ENCODE data around the gene VTN.
A peak's percentile ranks its signal among the peaks of the same experiment; 100 is the strongest.
"Not testable (repeated sequence)": the region's sequence is repeated elsewhere in the genome, so short reads cannot be mapped to it uniquely, and the experiment has no call there.

Gene VTN

DNA sequence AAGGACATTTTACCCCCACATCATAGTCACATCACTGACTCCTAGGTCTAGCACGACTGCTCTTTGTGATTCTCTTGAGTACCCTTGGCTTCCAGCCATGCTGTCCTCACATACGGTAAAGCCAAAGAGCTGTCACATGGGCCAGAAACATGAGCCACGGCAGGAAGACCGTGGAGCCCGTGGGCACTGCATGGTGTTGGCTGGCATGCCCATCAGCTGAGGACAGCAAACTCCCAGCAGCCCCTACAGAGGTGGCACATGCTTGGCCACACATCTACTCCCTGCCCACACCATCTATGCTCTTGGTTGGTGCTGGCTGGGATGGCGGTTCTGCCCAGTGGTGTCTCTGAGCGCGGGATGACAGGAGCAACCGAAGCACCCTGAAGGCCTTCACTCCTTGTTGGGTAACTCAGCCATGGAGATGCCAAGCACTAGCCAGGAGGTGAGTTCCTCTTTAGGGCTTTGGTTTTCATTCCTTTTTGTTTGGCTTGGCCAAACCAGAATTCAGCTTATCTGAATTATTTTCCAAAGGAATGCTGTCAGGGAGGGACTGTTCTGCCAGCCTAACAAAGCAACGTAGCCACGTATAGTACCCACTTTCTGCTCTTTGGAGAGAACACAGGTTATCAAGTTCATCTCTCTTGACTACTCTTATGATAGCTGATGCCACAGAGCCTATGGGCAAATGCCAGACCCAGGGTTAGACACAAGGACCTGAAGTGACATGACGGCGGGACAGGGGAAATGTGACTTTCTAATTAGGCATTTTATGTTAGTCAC is 24.5 kb downstream of the VTN start:
- peaks cover 0 to 27% (median 7%) of the 10 kb centered on the region in 5 donors for H3K4me1 ChIP-seq (ENCODE audit: control insufficient read depth in 5 of 5, insufficient read depth in 5 of 5, low read length in 5 of 5)
- H3K27ac ChIP-seq (ENCODE audit: low read depth, low read length): no peak overlapping the region
- no peaks in the 10 kb centered on the region for H3K9me3 ChIP-seq (ENCODE audit: control insufficient read depth in 5 of 5, low read length in 5 of 5)
- no peak overlapping the region for H3K4me3 ChIP-seq (ENCODE audit: low read depth in 1 of 5, low read length in 5 of 5)
- H3K36me3 ChIP-seq (ENCODE audit: control insufficient read depth in 5 of 5, insufficient read depth in 5 of 5, low read length in 5 of 5): peaks cover 0 to 99% (median 93%) of the 10 kb centered on the region in 5 donors
- H3K27me3 ChIP-seq (ENCODE audit: control insufficient read depth in 5 of 5, insufficient read depth in 4 of 5, low read length in 5 of 5): no peaks in the 10 kb centered on the region
- no peak overlapping the region for H3K9ac ChIP-seq (ENCODE audit: low read length in 5 of 5)

DNA sequence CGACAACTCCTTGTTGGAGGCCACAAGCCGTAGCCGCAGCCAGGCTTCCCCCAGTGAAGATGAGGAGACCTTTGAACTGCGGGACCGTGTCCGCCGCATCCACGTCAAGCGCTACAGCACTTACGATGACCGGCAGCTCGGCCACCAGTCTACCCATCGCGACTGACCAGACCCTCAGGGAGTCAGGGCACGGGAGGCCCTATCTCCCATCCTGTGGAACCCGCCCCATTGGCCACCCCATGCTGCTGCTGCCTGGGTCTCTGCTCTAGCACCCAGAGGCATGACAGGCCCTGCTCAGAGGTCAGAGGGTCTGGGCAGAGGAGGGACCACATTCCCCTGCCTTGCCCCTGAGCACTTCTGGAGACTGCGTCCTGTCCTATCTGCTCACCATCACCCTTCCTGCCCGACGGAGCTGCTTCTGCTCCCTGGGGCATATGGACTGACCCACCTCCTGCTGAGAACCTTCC is 25.6 kb downstream of the VTN start:
- Histone ChIP-seq H3K4me3 (ENCODE audit: low read depth in 1 of 5, low read length in 5 of 5) (no peak overlapping the region), H3K27ac (ENCODE audit: low read depth, low read length) (no peak overlapping the region), H3K9ac (ENCODE audit: low read length in 5 of 5) (no peak overlapping the region), H3K4me1 (ENCODE audit: control insufficient read depth in 5 of 5, insufficient read depth in 5 of 5, low read length in 5 of 5) (peaks cover 0 to 31% (median 7%) of the 10 kb centered on the region in 5 donors), H3K36me3 (ENCODE audit: control insufficient read depth in 5 of 5, insufficient read depth in 5 of 5, low read length in 5 of 5) (peaks cover 0 to 99% (median 93%) of the 10 kb centered on the region in 5 donors), H3K27me3 (ENCODE audit: control insufficient read depth in 5 of 5, insufficient read depth in 4 of 5, low read length in 5 of 5) (no peaks in the 10 kb centered on the region), H3K9me3 (ENCODE audit: control insufficient read depth in 5 of 5, low read length in 5 of 5) (no peaks in the 10 kb centered on the region)

DNA sequence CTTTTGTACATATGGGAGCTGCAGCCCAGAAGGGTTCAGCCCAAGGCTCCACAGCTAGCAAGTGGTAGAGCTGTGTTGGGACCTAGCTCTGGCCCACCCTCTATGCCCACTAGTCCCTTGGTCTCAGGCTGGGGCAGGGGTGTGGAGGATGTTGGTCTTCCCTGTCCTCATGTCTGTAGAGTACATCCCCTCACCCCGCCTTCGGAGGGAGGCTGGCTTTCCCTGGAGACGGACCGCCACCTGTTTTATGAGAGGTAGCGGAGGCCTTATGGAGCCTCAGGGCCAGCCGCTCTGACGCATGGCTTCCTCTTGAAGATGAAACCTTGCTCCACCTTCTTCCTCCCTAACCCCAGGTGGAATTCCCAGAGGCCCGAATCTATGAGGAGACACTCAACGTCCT is 26.1 kb downstream of the VTN start:
- Histone ChIP-seq H3K27ac (ENCODE audit: low read depth, low read length) (no peak overlapping the region), H3K36me3 (ENCODE audit: control insufficient read depth in 5 of 5, insufficient read depth in 5 of 5, low read length in 5 of 5) (peaks cover 0 to 98% (median 93%) of the 10 kb centered on the region in 5 donors), H3K9ac (ENCODE audit: low read length in 5 of 5) (no peak overlapping the region), H3K9me3 (ENCODE audit: control insufficient read depth in 5 of 5, low read length in 5 of 5) (no peaks in the 10 kb centered on the region), H3K27me3 (ENCODE audit: control insufficient read depth in 5 of 5, insufficient read depth in 4 of 5, low read length in 5 of 5) (no peaks in the 10 kb centered on the region), H3K4me1 (ENCODE audit: control insufficient read depth in 5 of 5, insufficient read depth in 5 of 5, low read length in 5 of 5) (peaks cover 0 to 35% (median 7%) of the 10 kb centered on the region in 5 donors), H3K4me3 (ENCODE audit: low read depth in 1 of 5, low read length in 5 of 5) (no peak overlapping the region)

DNA sequence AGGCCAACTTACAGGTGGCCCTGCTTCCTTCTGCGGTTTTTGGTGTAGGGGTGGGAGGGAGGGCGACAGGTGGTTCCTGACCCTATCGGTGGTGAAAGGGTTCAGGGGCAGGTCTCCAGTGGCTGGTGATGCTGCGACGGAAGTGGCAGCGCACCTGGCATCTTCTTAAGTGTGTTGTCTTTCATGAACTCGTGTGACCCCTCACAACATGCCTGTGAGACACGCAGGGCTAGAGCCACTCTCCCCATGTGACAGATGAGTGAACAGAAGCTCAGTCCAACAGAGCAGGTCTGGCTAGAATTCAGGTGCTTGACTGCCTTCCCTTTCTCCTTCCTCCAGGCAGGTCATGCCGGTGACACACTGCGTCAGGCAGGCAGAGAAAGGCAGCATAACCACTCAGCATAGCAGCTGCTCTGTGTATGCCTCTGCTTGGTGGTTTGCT is 26.6 kb downstream of the VTN start:
- Histone ChIP-seq H3K9me3 (ENCODE audit: control insufficient read depth in 5 of 5, low read length in 5 of 5) (no peaks in the 10 kb centered on the region), H3K4me1 (ENCODE audit: control insufficient read depth in 5 of 5, insufficient read depth in 5 of 5, low read length in 5 of 5) (peaks cover 0 to 36% (median 7%) of the 10 kb centered on the region in 5 donors), H3K9ac (ENCODE audit: low read length in 5 of 5) (no peak overlapping the region), H3K4me3 (ENCODE audit: low read depth in 1 of 5, low read length in 5 of 5) (no peak overlapping the region), H3K27me3 (ENCODE audit: control insufficient read depth in 5 of 5, insufficient read depth in 4 of 5, low read length in 5 of 5) (no peaks in the 10 kb centered on the region), H3K27ac (ENCODE audit: low read depth, low read length) (no peak overlapping the region), H3K36me3 (ENCODE audit: control insufficient read depth in 5 of 5, insufficient read depth in 5 of 5, low read length in 5 of 5) (peaks cover 0 to 93% (median 88%) of the 10 kb centered on the region in 5 donors)

DNA sequence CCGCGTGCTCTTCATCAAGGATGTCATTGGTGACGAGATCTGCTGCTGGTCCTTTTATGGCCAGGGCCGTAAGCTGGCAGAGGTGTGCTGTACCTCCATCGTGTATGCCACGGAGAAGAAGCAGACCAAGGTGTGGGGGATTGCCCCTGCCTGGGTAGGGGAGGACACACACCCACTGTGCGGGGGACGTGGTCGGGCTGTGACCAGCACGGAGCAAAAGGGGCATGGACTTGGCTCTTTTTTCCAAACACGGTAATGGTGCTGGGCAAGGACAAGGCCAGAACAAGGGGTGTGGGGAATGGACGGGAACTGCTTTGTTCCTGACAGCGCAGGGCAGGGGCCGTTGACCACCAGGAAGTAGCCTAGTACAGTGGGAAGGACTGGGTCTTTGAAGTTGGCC is 27.8 kb downstream of the VTN start:
- Histone ChIP-seq H3K4me3 (ENCODE audit: low read depth in 1 of 5, low read length in 5 of 5) (no peak overlapping the region), H3K4me1 (ENCODE audit: control insufficient read depth in 5 of 5, insufficient read depth in 5 of 5, low read length in 5 of 5) (peaks cover 2 to 44% (median 10%) of the 10 kb centered on the region in 5 donors), H3K9me3 (ENCODE audit: control insufficient read depth in 5 of 5, low read length in 5 of 5) (no peaks in the 10 kb centered on the region), H3K27ac (ENCODE audit: low read depth, low read length) (no peak overlapping the region), H3K27me3 (ENCODE audit: control insufficient read depth in 5 of 5, insufficient read depth in 4 of 5, low read length in 5 of 5) (no peaks in the 10 kb centered on the region), H3K36me3 (ENCODE audit: control insufficient read depth in 5 of 5, insufficient read depth in 5 of 5, low read length in 5 of 5) (peaks cover 0 to 81% (median 76%) of the 10 kb centered on the region in 5 donors), H3K9ac (ENCODE audit: low read length in 5 of 5) (no peak overlapping the region)

DNA sequence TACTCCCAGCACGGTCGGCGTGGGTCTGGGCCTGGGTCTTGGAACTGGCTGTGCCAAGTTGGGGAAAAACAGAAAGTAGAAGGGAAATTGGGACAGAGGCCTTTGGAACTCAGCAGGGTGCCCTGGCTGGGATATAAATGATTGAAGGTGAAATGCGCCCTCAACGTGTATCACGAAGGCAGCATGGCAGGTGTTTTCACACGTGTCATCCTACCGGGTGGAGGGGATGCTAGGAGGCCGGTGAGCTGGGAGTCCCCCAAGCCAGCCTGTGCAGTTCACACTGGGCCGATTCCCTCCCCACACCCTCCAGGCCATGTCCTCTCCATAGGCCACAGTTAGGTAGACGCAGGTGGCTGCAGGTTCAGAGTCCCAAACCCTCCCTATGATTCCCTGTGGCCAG is 28.6 kb downstream of the VTN start:
- H3K9ac ChIP-seq (ENCODE audit: low read length in 5 of 5): no peak overlapping the region
- peaks cover 7 to 47% (median 17%) of the 10 kb centered on the region in 5 donors for H3K4me1 ChIP-seq (ENCODE audit: control insufficient read depth in 5 of 5, insufficient read depth in 5 of 5, low read length in 5 of 5)
- no peak overlapping the region for H3K4me3 ChIP-seq (ENCODE audit: low read depth in 1 of 5, low read length in 5 of 5)
- H3K27ac ChIP-seq (ENCODE audit: low read depth, low read length): no peak overlapping the region
- H3K36me3 ChIP-seq (ENCODE audit: control insufficient read depth in 5 of 5, insufficient read depth in 5 of 5, low read length in 5 of 5): peaks cover 0 to 73% (median 69%) of the 10 kb centered on the region in 5 donors
- no peaks in the 10 kb centered on the region for H3K9me3 ChIP-seq (ENCODE audit: control insufficient read depth in 5 of 5, low read length in 5 of 5)
- H3K27me3 ChIP-seq (ENCODE audit: control insufficient read depth in 5 of 5, insufficient read depth in 4 of 5, low read length in 5 of 5): no peaks in the 10 kb centered on the region

DNA sequence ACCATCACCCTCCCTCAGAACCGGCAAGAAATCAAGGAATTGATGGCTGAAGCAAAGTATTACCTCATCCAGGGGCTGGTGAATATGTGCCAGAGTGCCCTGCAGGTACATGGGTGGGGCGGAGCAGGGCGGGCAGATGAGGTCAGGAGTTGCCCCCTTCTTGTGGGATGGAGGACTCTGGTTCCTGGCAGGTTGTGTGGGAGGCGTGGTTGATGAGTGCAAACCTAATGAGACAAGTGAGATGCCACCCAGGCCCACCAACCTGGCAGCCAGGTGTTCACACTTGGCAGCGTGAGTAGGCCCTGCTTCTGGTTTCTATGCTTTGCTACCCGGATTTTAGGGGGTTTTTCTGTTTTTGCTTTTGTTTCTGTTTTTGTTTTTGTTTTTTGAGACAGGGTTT is 29.7 kb downstream of the VTN start:
- no peak overlapping the region for H3K4me3 ChIP-seq (ENCODE audit: low read depth in 1 of 5, low read length in 5 of 5)
- H3K27me3 ChIP-seq (ENCODE audit: control insufficient read depth in 5 of 5, insufficient read depth in 4 of 5, low read length in 5 of 5): no peaks in the 10 kb centered on the region
- H3K9ac ChIP-seq (ENCODE audit: low read length in 5 of 5): no peak overlapping the region
- no peak overlapping the region for H3K27ac ChIP-seq (ENCODE audit: low read depth, low read length)
- H3K4me1 ChIP-seq (ENCODE audit: control insufficient read depth in 5 of 5, insufficient read depth in 5 of 5, low read length in 5 of 5): peaks cover 10 to 53% (median 22%) of the 10 kb centered on the region in 5 donors
- H3K36me3 ChIP-seq (ENCODE audit: control insufficient read depth in 5 of 5, insufficient read depth in 5 of 5, low read length in 5 of 5): peaks cover 0 to 62% (median 59%) of the 10 kb centered on the region in 5 donors
- H3K9me3 ChIP-seq (ENCODE audit: control insufficient read depth in 5 of 5, low read length in 5 of 5): no peaks in the 10 kb centered on the region

DNA sequence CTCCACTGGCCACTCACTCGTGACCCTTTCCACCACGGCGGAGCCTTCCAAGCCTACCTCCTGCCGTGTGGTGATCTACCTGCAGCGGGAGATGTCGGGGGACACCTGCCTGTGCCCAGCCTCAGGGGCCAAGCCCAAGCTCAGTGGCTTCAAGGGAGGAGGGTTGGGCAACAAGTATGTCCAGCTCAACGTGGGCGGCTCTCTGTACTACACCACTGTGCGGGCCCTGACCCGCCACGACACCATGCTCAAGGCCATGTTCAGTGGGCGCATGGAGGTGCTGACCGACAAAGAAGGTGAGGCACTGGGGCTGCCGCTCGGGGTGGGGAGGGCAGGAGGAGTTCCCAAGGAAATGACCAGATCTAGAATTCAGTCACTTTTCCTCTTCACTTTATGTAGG is 30.7 kb downstream of the VTN start:
- Histone ChIP-seq H3K9ac (ENCODE audit: low read length in 5 of 5) (no peak overlapping the region), H3K27me3 (ENCODE audit: control insufficient read depth in 5 of 5, insufficient read depth in 4 of 5, low read length in 5 of 5) (no peaks in the 10 kb centered on the region), H3K36me3 (ENCODE audit: control insufficient read depth in 5 of 5, insufficient read depth in 5 of 5, low read length in 5 of 5) (peaks cover 0 to 53% (median 51%) of the 10 kb centered on the region in 5 donors), H3K4me1 (ENCODE audit: control insufficient read depth in 5 of 5, insufficient read depth in 5 of 5, low read length in 5 of 5) (peaks cover 15 to 51% (median 25%) of the 10 kb centered on the region in 5 donors), H3K27ac (ENCODE audit: low read depth, low read length) (no peak overlapping the region), H3K9me3 (ENCODE audit: control insufficient read depth in 5 of 5, low read length in 5 of 5) (no peaks in the 10 kb centered on the region), H3K4me3 (ENCODE audit: low read depth in 1 of 5, low read length in 5 of 5) (no peak overlapping the region)

DNA sequence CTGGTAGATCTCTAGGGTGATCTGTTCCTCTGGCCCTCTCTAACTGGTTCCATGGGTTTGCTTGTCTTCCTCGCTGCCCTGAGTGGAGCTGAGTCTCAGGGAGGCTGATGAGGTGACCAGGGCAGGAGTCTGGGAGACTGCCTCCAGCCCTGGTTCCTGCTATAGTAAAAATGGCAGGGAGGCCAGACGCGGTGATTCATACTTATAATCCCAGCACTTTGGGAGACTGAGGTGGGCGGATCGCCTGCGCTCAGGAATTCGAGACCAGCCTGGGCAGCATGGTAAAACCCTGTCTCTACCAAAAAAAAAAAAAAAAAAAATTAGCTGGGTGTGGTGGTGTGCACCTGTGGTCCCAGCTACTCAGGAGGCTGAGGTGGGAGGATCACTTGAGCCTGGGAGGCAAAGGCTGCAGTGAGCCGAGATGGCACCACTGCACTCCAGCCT is 31.3 kb downstream of the VTN start:
- Histone ChIP-seq H3K9ac (ENCODE audit: low read length in 5 of 5) (peak overlapping the region in 3 of 5 donors; percentile 9 to 70 (median 29)), H3K4me3 (ENCODE audit: low read depth in 1 of 5, low read length in 5 of 5) (peak overlapping the region in 1 of 5 donors; percentile 40), H3K36me3 (ENCODE audit: control insufficient read depth in 5 of 5, insufficient read depth in 5 of 5, low read length in 5 of 5) (peaks cover 0 to 46% (median 45%) of the 10 kb centered on the region in 5 donors), H3K4me1 (ENCODE audit: control insufficient read depth in 5 of 5, insufficient read depth in 5 of 5, low read length in 5 of 5) (peaks cover 18 to 54% (median 31%) of the 10 kb centered on the region in 5 donors), H3K27ac (ENCODE audit: low read depth, low read length) (peak overlapping the region; percentile 93)
- not testable (repeated sequence) for H3K27me3 ChIP-seq (ENCODE audit: control insufficient read depth in 5 of 5, insufficient read depth in 4 of 5, low read length in 5 of 5); H3K9me3 ChIP-seq (ENCODE audit: control insufficient read depth in 5 of 5, low read length in 5 of 5)

DNA sequence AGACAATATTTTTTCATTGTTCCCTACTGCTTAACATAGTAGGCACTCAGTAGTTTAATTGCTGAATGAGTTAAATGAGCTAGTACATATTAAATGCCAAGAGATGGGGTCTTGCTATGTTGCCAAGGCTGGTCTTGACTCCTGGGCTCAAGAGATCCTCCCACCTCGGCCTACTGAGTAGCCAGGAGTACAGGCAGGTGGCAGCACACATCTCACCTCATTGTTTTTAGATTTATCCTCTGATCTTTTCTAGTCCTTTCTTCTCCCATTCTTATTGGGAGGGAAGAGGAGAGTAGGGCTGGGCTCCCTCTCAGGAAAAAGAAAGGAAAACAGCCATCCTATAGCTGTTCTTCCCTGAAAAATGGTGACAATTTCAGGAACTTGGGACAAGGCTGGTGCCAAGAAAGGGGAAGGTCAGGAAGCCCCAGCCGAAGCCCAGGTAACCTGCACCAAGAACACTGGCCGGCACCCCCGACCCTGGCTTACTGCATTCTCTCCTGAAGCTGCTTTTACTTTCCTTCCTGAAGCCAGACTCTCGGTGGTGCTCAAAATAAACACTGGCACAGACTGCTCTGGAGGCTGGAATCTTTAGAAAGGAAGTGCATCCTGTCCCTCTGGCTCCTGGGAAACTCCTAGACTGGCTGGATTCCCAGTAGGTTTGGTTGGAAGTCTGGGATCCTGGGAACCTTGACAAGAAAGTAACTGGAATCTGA is 31.9 kb downstream of the VTN start:
- Histone ChIP-seq H3K9me3 (ENCODE audit: control insufficient read depth in 5 of 5, low read length in 5 of 5) (no peaks in the 10 kb centered on the region), H3K4me1 (ENCODE audit: control insufficient read depth in 5 of 5, insufficient read depth in 5 of 5, low read length in 5 of 5) (peaks cover 18 to 52% (median 37%) of the 10 kb centered on the region in 5 donors), H3K27me3 (ENCODE audit: control insufficient read depth in 5 of 5, insufficient read depth in 4 of 5, low read length in 5 of 5) (no peaks in the 10 kb centered on the region), H3K36me3 (ENCODE audit: control insufficient read depth in 5 of 5, insufficient read depth in 5 of 5, low read length in 5 of 5) (peaks cover 0 to 41% (median 39%) of the 10 kb centered on the region in 5 donors), H3K27ac (ENCODE audit: low read depth, low read length) (peak overlapping the region; percentile 93), H3K9ac (ENCODE audit: low read length in 5 of 5) (peak overlapping the region in 3 of 5 donors; percentile 9 to 70 (median 29)), H3K4me3 (ENCODE audit: low read depth in 1 of 5, low read length in 5 of 5) (peak overlapping the region in 3 of 5 donors; percentile 28 to 40 (median 37))

Data from subcutaneous abdominal adipose tissue (tissue), 5 donors.